Germinal center (tissue), 1 donor: Measurements from ENCODE around the gene GRK3.
"Not testable (repeated sequence)": the region's sequence is repeated elsewhere in the genome, so short reads cannot be mapped to it uniquely, and the experiment has no call there.

Source experiments
- DNase-seq: peaks from one replicate; pipeline ENCODE4 v3.0.0; 2012; ENCODE audit warnings: mixed read lengths, low spot score

GRK3 gene

DNA sequence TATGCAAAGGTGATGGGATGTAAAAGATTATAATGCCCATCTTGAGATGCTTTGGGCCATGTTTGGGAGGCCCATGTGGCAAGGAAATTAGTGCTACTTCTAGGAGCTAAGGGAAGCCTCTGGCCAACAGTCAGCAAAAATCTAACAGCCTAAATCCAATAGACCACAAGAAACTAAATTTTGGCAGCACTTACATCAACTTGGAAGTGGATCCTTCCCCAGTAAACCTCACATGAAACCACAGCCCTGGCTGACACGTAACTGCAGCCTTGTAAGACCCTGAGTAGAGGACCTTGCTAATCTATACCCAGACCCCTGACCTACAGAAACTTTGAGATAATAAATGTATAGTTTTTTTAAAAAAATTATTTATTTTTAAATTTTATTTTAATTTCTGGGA is 13.1 kb upstream of the GRK3 start:
- DNase-seq, result no peak

DNA sequence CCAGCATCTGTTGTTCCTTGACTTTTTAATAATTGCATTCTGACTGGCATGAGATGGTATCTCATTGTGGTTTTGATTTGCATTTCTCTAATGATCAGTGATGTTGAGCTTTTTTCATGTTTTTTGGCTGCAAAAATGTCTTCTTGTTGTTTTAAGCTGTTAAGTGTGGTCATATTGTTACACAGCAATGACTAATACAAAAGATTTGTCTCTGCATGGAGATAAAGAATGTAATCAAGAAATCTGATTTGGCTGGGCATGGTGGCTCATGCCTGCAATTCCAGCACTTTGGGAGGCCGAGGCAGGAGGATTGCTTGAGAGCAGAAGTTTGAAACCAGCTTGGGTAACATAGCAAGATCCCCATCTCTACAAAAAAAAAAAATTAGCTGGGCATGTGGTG is 12.1 kb upstream of the GRK3 start:
- DNase-seq, result not testable (repeated sequence)

DNA sequence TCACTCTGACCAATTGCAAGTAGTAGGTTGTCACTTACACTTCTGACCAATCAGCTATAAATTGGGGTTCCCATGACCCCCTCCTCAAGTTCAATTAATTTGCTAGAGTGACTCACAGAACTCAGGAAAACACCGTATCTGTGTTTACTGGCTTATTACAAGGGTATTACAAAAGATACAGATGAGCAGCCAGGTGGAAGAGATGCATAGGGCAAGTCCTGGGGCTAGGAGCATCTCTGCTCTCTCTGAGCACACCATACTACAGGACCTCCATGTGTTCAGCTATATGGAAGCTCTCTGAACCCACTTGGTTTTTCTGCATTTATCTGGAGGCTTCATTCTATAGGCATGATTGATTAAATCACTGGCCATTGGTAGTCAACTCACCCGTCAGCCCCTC is 11.3 kb upstream of the GRK3 start:
- DNase-seq, result no peak

DNA sequence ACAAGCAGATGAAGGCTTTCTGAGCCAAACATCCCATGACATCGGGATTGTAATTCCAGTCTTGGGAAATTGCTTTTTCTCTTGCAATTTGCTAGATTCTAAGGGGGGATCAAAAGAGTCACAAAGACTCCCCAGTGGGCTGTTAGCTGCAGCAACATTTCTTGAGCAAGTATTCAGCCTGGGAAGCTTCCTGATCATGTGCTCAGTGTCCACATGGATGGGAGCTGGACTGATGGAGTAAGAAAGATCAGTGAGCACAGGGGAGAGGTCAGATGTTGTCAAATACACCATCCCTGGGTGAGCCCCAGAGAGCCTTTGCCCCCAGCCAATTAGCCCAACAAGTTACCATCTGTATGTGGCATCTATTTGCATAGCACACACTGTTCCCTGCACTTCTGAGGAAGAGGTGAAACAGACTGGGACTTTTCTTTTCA is 10.2 kb upstream of the GRK3 start:
- DNase-seq, result peak; percentile 30

DNA sequence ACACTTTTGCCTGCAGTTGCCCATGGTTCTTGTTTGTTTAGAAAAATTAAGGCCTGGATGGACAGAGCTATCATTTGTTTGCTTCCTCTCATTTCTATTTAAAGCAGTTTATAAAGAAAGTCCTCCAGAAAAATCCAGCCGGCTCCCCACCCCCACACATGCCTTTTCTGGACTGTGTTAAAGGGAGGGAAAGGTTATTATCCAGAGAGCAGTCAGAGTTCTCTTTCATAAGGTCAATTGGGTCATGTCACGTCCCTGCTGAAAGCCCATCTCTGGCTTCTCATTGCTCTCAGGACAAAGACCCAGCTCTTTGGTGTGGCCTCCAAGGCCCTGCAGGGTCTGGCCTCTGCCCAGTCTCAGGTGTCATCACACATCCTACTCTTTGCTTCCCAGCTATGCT is 9.8 kb upstream of the GRK3 start:
- DNase-seq, result no peak

DNA sequence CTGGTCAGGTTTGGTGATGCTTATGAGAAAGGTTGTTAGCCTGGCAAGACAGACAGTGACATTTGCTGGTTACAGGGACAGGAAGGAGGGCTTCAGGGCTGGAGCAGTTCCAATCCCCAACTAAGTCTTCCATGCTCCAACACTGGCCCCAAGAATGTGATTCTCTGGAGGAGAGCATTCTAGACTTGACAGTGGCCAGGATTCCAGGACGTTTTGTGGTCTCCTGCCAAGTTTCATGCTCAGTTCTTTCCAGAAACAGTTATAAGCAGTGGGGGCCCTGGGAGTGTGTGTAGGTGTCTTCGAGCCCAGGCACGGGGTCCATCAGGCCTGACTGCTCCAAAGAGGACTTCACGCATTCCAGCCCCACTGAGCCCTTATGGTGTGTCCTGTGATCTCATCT is 8.9 kb upstream of the GRK3 start:
- DNase-seq, result no peak

DNA sequence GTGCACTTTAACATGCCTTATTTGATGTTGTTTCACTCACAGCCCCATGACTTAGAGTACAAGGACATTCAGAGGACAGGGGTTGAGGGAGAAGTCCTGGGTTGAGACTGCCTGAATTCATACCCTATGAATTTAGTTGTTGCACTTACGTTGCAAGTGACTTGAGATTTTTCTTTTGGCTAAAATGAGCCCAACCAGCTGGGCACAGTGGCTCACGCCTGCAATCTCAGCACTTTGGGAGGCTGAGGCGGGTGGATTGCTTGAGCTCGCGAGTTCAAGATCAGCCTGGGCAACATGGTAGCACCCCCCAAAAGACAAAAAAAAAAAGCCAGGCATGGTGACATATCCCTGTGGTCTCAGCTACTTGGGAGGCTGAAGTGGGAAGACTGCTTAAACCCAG is 7.3 kb upstream of the GRK3 start:
- no peak for DNase-seq

DNA sequence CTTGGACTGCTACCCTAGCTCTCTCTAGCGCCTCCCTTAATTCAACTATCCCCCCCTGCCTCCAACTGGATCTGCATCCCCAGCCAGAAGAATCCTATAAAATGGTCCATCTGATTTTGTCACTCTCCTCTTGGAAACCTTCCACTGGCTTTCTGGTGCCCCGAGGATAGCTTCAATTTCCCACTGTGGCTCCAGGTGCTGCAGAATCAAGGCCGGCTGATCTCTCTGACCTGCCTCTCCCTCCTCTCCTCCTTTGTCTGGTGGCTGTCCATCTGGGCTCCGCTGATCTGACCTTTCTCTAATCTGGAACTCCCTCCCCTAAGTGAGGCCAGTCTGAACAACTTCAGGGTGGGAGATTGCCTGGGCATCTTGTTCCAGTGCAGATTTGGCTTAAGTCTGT is 6.1 kb upstream of the GRK3 start:
- DNase-seq, result no peak

DNA sequence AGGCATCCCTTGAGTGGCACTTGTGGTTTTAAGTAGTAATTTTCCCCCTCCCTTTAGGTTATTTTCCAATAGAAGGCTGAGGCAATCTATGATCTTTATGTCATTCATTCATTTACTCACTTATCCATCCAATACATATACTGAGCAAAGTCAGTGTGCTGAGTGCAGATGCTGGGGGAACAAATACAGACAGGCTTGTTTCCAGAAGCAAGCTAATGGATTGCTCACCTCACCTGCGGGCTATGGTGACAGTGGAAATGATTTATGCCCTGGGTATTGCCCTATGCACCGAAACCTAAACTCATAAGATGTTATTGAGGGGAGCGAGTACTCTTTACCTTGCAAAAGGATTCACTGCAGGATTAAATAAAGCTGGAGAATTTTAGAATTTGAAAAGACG is 4.6 kb upstream of the GRK3 start:
- not testable (repeated sequence) for DNase-seq

DNA sequence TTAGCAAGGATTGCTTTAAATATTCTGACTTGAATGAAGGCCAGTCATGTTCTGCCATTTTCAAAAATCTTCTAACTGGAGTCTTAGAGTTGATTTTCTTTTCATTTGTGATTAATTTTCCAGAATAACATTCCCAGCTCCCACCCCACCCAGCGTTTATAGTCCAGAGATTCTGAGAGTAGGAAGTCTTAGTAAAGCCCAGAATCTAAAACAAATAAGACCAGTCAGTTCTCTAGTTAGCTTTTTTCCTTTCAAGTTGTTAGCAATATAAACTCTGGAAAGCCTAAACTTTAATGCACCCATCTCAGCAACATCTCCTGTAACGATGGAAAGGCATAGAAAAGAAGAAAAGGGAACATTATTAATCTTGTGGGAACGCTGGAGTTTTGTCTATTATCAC is 3.3 kb upstream of the GRK3 start:
- DNase-seq, result not testable (repeated sequence)

DNA sequence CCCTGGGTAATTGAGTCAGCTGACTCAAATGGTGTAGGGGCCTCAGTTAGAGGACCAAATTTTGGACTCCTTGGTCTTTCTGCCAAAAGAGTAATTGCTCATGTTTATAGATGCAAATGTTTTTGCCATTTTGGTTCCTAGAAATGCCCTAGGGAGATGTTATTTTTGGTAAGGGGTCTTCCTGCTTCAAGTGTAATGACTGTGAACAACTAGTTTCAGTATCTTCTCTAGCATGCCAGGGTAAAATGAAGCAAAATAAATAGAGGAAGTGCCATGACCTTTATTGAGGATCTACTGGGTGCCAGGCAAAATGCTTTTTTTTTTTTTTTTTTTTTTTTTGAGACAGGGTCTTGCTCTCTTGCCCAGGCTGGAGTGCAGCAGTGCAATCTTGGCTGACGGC is 2.5 kb upstream of the GRK3 start:
- DNase-seq, result not testable (repeated sequence)

DNA sequence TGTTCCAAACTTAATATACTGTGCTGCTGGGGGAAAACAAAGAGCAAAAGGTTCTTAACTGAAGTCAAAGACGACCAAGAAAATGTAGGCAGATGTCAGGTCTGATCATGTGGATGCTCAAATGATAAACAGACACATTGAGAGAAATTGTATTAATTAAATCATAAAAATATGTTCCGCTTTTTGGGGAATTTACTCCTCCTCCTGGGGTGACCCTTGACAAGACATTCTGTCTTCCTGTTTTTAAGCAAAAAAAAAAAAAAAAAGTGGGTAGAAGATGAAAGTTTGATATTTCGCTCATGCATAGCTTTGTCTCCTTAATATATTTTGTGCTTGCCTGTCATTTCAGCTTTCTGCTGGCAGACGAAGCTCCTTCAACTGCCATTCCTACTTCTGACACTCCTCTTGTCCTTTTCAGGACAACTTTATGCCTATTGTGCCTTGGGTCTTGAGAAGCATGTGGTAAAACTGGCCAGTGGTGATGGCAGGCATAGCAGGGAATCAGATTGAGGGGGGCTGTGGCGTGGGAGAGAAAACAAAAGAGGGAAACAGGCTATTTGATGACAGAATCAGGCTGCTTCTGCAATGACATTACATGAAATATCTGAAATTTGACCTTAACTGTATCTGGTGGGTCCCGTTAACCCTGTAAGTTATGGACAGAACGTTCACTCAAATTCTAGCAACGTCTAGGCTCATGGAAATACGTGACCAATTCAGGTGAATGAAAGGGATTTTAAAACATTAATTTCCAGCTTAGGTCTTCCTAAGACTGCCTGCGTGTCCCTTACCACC is 1.3 kb upstream of the GRK3 start:
- not testable (repeated sequence) for DNase-seq

DNA sequence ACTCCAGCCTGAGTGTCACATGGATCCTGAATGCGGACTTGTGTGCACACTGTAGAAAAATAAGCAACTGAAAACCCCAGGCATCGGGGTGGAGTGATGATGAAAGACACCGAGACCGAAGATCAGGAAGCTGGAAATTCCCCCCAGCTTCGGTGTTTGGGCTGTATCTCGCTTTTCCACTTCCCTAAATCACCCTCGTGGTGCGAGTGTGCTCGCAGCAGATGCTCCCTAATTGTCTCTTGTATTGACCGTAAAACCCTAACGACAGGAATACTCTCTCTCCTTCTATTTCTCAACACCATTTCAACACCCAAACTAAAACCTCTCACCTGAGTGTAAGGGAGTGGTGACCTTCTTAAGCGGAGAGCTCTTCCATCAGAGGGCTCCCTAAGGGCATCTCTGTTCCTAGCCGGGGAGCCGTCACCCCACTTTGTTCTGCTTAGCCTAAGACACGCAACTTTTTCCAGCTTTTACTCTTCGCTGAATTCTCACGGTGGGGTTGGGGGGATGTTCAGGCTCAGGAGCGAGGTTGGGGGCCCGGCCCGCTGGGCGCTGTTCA is 635 bp upstream of the GRK3 start:
- no peak for DNase-seq

DNA sequence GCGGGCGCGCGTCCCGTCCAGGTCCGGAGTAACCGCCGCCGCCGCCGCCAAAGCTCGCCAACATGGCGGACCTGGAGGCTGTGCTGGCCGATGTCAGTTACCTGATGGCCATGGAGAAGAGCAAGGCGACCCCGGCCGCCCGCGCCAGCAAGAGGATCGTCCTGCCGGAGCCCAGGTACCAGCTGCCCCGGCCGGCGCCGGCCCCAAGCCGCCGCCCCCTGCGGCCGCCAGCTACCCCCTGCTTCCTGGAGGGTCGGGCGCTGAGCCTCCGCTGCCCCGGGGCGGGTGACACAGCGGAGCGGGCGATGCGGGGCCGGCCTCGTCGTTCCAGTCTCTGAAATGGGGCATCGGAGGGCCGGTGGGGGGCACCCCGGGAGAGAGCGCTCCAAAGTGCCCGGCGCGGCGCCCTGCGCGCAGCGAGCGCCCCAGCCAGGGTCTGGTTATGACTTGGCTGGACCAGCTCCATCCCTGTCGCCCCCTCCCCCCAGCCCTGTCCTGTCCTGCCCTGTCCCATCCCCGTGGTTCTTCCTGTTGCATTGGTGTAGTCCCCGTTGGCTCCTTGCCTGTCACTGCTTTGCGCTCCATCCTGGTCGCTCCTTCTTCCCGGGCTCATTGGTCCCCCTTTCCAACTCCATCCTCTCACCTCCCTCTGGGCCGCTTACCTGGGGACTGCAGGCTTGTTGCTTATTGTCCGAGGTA is 653 bp downstream of the GRK3 start:
- DNase-seq, result peak; percentile 45

DNA sequence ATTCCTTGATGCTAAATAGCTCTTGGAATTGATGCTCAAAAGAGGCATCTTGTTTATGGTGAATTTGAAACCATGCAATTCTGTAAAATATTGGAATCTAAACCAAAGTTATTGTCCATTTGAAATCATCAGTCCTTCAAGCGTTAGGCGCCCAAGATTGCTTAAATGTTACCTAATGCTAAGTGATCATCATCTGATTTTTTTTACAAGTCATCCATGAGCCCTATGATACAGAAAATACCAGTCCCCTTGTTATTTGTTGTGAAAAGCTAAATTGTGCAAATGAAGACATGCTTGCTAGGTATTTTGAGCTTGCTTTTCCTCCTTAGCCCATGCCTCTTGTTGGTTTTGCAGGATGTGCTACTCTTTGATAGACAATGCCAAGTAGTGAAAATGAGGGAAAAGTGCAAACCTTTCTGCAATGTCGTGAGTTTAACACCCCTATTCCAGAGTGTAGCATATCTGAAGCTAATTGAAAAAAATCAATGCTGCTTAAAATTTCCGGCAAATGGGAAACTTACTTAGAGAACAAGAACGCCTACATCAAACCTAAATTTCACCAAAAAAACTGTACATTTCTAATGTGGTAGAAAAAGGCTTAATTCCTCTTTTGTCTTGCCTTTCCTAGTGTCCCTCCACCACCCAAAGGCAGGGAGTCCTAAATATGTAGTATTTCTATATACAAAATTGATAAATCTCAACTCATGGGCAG is 1.9 kb downstream of the GRK3 start:
- DNase-seq, result no peak

DNA sequence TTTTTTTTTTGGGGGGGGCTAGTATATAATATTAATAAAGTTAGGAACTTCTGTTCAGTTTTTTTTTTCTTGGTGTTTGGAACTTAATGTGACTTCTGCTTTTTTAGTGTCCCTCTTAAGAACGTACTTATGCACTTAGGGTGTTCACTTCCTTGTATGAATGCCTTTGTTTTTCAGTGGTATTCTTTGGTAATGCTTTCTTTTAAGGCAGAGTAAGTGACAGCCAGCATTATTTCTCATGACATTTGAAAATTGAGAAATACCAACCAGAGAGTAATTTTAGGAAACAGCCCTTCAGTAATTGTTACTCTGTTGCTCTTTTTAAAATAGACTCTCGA is 2.4 kb downstream of the GRK3 start:
- no peak for DNase-seq

DNA sequence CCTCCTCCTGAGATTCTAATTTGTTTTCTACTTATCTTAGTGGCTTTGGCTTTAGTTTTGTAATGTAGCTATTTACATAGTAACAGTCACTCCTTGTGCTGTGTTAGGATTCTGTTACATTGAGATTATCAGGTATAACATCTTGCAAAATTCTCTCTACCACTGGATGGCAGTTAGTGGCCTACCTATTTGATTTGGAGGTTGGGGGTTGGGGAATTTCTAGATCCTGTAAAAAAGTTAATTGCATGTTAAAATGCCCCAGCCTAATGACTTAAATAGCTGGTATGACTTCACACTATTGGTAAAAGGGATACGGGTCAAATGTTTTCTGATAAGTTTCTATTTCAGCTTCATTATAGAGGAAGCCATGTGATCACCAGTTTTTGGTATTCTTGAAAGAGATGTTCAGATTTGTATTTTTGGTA is 2.8 kb downstream of the GRK3 start:
- DNase-seq, result no peak

DNA sequence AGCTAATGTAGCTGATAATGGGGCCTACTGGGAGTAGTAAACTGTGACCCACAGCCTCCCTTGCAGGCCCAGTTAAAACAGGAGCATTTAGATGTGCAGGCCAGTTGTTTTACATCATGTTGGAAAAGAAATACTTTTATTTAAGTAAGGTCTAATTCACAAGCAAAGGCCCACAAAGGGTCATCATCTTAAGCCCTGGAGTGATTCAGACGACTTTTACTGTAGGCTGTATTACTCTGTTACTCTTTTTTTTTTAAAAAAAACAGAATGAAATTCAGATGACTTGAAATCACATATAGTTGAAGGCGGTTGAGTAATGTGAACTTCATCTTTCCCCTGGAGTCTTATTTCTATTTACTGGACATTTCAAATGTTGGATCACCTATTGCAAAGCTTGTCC is 3.6 kb downstream of the GRK3 start:
- not testable (repeated sequence) for DNase-seq

DNA sequence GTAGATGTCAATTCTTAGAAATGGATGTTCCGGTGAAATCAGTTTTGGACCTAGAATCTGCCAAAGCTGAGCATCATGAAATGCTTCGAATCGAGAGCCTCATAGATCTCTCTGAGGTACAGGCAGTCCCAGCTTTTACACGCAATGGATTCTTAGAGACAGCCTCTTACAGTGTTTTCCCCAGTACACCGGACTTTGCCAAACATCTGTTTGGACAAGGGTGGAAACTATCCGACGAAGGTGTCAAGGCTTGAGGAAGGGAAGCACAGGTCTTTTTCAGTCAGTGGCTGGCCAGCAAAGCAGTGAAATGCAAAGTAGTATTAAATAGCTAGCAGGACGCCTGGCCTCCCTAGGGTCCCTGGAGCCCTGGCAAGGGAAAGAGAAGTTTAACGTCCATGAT is 4.9 kb downstream of the GRK3 start:
- no peak for DNase-seq

DNA sequence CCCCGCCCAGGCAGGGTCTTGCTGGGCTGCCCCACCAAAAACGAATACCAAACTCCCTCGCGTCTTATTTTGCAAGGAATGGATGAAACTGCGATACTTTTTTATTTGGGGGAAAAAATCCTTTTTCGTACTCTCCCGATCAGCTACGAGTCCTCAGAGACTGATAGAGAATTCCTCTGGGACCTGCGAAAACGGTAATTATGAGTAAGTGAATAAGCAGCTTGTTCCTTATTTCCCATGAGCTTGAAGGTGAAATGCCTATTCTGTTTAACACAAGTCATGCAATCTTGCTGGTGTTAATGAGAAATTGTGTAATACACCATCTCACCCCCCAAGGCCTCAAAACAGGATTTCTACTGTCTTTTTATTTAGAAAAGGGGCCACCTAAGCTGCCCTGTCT is 5.5 kb downstream of the GRK3 start:
- no peak for DNase-seq

DNA sequence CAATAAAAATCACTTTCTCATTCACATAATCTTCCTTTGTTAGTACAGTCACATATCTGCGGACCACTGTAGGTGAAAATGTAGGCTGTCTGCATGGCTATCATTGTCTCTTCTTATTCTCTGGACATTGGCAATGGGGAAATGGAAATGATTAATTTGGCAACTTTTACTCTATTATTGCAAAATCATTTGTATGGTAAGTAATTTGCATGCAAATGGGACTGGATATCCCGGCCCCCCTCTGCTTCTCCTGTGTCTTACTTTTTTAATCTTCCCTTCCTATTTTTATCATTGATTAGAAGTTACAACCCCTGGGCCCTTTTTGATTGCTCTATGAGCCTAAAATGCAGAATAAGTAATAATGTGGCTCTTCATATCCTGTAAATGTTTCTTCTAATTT is 6.0 kb downstream of the GRK3 start:
- no peak for DNase-seq

DNA sequence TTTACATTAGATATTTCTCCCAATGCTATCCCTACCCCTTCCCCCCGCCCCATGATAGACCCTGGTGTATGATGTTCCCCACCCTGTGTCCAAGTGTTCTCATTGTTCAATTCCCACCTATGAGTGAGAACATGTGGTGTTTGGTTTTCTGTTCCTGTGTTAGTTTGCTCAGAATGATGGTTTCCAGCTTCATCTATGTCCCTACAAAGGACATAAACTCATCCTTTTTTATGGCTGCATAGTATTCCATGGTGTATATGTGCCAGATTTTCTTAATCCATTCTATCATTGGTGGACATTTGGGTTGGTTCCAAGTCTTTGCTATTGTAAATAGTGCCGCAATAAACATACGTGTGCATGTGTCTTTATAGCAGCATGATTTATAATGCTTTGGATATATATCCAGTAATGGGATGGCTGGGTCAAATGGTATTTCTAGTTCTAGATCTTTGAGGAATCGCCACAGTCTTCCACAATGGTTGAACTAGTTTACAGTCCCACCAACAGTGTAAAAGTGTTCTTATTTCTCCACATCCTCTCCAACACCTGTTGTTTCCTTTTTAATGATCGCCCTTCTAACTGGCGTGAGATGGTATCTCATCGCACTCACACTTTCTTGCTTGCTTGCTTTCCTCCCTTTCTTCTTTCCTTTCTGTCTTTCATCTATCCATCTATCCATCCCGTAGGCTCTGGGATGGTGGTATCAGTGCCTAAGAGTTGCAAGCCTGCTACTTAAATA is 7.7 kb downstream of the GRK3 start:
- not testable (repeated sequence) for DNase-seq
